Fibroblast of the aortic adventitia (primary cell): ENCODE results near the gene ULK4. TPM values are rescaled to one million over a fixed set of nuclear protein-coding genes. Genes with fewer than 3 reads are reported as not detected.

Experiments
- DNase-seq: peaks from one replicate; pipeline ENCODE4 v3.0.0-alpha.2; 2010; ENCODE audit warnings: low read depth
- H3K4me3 ChIP-seq: 2 replicates; pipeline ENCODE4 v1.5.1; 2011; ENCODE audit warnings: low read depth, mild to moderate bottlenecking, control low read depth, low read length, moderate library complexity
- total RNA-seq: library from RNA; depleted of rRNA; stranded (reverse); fragments of >200 nt; gene quantifications from 2 replicates; pipeline ENCODE4 v1.2.3, GENCODE V29; 2012; ENCODE audit warnings: low replicate concordance
- TF ChIP-seq, protein P1 (sequence below): IDR thresholded peaks from 2 replicates; pipeline ENCODE4 v1.5.1; 2011; ENCODE audit warnings: mild to moderate bottlenecking, low read length, control low read depth, inconsistent platforms; ENCODE audit not compliant: insufficient read depth

Gene ULK4
- total RNA-seq, 1 donor = 16.1 TPM

DNA sequence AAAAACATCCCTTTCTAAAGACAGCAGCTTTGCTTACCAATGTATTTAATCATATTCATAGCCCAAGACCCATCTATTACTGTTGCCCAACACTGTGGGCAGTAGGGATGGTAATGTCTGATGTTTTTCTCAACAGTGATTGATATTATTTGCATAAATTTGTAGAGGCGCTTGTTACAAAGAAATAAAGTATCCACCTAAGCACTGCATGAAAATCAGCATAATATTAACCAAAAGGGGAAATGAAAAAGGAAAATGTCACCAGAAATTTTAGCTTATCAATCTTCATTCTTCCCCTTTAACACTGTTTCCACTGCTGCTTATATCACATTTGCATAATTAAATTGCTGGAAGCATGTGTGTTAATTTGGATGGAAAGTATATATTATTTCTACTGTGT lies 622.1 kb downstream of the ULK4 start:
- no peak overlapping the region for H3K4me3 ChIP-seq
- TF ChIP-seq, protein P1, sequence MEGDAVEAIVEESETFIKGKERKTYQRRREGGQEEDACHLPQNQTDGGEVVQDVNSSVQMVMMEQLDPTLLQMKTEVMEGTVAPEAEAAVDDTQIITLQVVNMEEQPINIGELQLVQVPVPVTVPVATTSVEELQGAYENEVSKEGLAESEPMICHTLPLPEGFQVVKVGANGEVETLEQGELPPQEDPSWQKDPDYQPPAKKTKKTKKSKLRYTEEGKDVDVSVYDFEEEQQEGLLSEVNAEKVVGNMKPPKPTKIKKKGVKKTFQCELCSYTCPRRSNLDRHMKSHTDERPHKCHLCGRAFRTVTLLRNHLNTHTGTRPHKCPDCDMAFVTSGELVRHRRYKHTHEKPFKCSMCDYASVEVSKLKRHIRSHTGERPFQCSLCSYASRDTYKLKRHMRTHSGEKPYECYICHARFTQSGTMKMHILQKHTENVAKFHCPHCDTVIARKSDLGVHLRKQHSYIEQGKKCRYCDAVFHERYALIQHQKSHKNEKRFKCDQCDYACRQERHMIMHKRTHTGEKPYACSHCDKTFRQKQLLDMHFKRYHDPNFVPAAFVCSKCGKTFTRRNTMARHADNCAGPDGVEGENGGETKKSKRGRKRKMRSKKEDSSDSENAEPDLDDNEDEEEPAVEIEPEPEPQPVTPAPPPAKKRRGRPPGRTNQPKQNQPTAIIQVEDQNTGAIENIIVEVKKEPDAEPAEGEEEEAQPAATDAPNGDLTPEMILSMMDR = no peak
- no peak for DNase-seq

DNA sequence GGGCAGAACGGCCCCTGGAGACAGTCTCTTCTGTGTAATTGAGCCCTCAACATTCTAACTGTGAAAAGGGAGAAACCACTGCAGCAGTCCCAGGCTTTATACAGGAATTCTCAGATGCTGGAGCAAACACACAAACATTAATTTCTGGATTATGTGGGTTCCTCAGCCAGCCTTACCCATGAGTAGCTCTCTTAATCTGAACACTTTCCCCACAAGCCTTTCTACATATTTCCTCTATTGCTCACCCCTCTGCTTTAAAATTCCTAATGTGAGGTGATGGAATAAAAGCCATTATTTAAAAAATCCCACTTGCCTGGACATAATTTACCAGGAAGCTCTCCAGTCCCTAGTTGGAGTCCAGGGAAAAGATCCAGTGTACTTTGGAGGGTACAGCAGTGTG lies 623.6 kb downstream of the ULK4 start:
- H3K4me3 ChIP-seq = no peak overlapping the region
- TF ChIP-seq, protein P1 = no peak
- peak; percentile 29 for DNase-seq

DNA sequence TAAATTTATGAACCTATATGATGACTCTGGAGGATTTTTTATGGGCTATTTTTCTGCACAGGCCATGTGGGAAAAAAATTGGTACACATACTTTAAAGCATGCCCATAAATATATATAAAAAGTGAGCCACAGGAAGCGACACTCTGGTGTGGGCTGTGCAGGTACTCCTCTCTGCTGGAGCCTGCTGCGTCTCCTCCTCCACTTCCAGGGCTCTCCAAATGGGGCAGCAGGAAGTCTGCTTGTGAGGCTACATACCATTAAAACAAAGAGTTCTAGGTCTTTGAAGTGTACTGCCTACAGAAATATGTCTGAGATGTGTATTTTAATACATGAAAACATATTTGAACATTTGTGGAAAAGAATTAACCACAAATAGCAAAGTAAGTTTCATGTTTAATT lies 627.5 kb downstream of the ULK4 start:
- TF ChIP-seq, protein P1 = no peak
- H3K4me3 ChIP-seq = no peak overlapping the region
- DNase-seq = no peak

DNA sequence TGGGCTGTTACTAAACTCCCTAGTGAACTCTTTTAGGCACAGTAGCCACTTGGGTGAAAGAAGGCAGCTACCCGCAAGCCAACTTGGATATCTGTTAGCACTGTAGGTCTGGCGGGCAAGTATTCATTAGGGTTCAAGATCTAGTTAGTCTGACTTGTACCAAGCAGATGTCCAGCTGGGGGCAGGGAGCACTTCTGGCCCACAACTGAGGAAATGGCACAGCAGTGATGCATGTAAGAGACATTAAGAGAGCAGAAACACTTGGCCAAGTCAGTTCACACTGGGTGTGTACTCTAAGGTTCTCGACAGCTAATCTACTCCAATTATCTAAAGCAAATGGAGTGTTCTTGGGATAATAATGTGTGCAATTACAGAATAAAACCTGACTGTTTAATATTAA lies 630.9 kb downstream of the ULK4 start:
- no peak overlapping the region for H3K4me3 ChIP-seq
- no peak for DNase-seq
- TF ChIP-seq, protein P1 = no peak

DNA sequence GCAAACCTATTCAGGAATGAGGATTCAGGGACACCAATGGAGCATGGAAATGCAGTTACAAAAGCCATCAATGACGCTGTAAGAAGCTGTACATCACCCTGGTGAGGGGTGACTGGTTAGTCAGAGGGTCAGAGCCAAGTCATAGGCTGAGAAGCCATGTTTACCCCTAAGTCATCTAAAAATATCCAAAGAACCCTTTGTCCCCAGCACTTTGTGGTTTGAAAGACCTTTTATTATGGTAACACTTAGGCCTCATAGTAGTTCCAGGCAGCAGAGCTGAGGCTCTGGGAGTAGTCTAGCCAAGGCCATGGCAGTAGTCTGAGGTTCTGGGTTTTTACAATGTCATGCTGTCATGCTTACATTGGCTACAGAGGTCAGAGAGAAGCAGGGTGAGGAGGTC lies 631.4 kb downstream of the ULK4 start:
- H3K4me3 ChIP-seq = no peak overlapping the region
- DNase-seq = no peak
- TF ChIP-seq, protein P1 = no peak

DNA sequence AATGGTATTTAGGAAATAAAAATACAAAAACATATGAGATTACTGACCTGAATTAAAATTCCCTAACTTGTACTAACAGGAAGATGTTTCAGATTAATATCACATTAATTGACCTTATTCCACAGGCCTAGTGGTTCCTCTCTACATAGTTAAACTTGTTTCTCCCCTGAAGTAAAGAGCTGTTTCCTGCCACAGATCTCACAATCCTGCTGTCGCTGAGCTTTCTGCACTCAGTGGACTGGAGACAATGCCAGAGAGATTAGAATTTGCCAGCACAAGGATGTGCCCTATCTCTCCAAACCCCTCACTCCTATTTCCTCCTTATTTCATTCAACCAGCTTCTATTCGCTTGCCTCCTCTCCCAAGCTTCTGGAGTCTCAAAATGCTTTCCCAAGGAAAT lies 632.0 kb downstream of the ULK4 start:
- TF ChIP-seq, protein P1 = no peak
- DNase-seq = no peak
- no peak overlapping the region for H3K4me3 ChIP-seq

DNA sequence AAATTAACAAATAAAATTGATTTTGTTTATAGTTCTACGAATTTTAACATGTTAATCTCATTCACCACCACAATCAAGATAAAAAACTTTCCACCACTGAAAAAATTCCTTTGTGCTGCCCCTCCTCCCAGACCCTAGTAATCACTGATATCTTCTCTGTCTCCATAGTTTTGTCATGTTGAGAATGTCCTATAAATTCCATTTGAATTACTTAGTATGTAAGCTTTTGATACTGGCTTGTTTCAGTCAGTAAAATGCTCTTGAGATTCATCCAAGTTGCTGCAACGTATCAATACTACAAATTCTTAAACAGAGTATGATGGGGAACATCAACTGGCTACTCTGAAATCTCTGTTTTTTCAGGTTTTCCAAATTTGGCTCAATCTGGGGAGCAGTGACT lies 633.0 kb downstream of the ULK4 start:
- peak; percentile 53 for DNase-seq
- TF ChIP-seq, protein P1 = no peak
- H3K4me3 ChIP-seq = no peak overlapping the region
